Psoas muscle (tissue), 8 donors: ENCODE measurements around the gene COL4A2. TPM values are rescaled to one million over a fixed set of nuclear protein-coding genes. Genes with fewer than 3 reads are reported as not detected.

Experiments used
- ATAC-seq, 4 donors: fragments of 200-7000 bp; cut with Tn5 transposase; one replicate each; pipeline ENCODE4 v1.9.1; 2020; ENCODE audit warnings: moderate library complexity in 3 of 4, mild to moderate bottlenecking in 2 of 4
- DNase-seq, 2 donors: peaks; one replicate each; pipeline ENCODE4 v3.0.0-alpha.2; 2020
- H3K27ac ChIP-seq: fragments of 200-600 bp; one replicate; pipeline ENCODE4 v1.8.0; 2022
- H3K27me3 ChIP-seq, 3 donors: fragments of 200-600 bp in 1 of 3; one replicate each; pipeline versions ENCODE4 v1.6.1 to v1.8.0; 2013 to 2022; ENCODE audit warnings: low read length in 2 of 3, mild to moderate bottlenecking in 2 of 3, moderate library complexity in 1 of 3; ENCODE audit not compliant: insufficient read depth in 3 of 3
- H3K36me3 ChIP-seq, 2 donors: fragments of 200-600 bp in 1 of 2; one replicate each; pipeline versions ENCODE4 v1.6.1 to v1.8.0; 2013 to 2022; ENCODE audit warnings: low read depth in 1 of 2, mild to moderate bottlenecking in 1 of 2, moderate library complexity in 1 of 2; ENCODE audit not compliant: insufficient read depth in 1 of 2
- H3K4me1 ChIP-seq: fragments of 200-600 bp; one replicate; pipeline ENCODE4 v1.8.0; 2022
- H3K4me3 ChIP-seq: fragments of 200-600 bp; one replicate; pipeline ENCODE4 v1.8.0; 2022; ENCODE audit warnings: mild to moderate bottlenecking
- H3K9me3 ChIP-seq: fragments of 200-600 bp; one replicate; pipeline ENCODE4 v1.8.0; 2022
- WGBS, 3 donors: extraction: QIAGEN DNeasy Blood & Tissue Kit; methylation state at CpG; one replicate each; pipeline versions ENCODE4 v1.1.6 to v1.1.7; 2013; 5-methylcytosine and 5-hydroxymethylcytosine counted together
- intact Hi-C, 2 donors: fragments of 100-400 bp; cut with DNase I; formaldehyde crosslinking; loops; one replicate each; pipeline versions ENCODE4 v1.11.0 to v1.14.2; 2022
- polyA plus RNA-seq, 3 donors: library from polyadenylated mRNA; stranded (reverse); fragments of 200-250 nt; gene quantifications; one replicate each; pipeline ENCODE4 v1.2.3, GENCODE V29; 2013
- total RNA-seq, 4 donors: library from RNA; stranded (reverse); fragmentation: NEBNext Ultra II Directional in 2 of 4; extraction: Animal tissue kit (Norgen Biotek cat#: 25700) in 2 of 4; gene quantifications; one replicate each; pipeline versions ENCODE4 v1.2.1 to v1.2.4, GENCODE V29; 2021 to 2023
- TF ChIP-seq, protein P1 (sequence below): fragments of 200-600 bp; IDR thresholded peaks from one replicate; pipeline ENCODE4 v1.8.0; 2022; ENCODE audit warnings: antibody characterized with exemption
- donor health status: healthy with polysubstance abuse.
- donor health status: DM: no; HTN: no; CAD: no; lungs with moderate emphysema.
- donor health status: Bipolar disorder and iron deficiency.
- donor health status: healthy.
- donor health status: DM: yes; HTN: yes; CAD: no.
- donor health status: DM: no; HTN: no; CAD: no.
- donor health status: DM: no; HTN: no; CAD: no.
- donor health status: DM: yes; HTN: yes; CAD: no.

The COL4A2 gene
- total and polyA plus RNA-seq, 7 donors, result 25.8 to 84.5 (median 57.8) TPM

DNA sequence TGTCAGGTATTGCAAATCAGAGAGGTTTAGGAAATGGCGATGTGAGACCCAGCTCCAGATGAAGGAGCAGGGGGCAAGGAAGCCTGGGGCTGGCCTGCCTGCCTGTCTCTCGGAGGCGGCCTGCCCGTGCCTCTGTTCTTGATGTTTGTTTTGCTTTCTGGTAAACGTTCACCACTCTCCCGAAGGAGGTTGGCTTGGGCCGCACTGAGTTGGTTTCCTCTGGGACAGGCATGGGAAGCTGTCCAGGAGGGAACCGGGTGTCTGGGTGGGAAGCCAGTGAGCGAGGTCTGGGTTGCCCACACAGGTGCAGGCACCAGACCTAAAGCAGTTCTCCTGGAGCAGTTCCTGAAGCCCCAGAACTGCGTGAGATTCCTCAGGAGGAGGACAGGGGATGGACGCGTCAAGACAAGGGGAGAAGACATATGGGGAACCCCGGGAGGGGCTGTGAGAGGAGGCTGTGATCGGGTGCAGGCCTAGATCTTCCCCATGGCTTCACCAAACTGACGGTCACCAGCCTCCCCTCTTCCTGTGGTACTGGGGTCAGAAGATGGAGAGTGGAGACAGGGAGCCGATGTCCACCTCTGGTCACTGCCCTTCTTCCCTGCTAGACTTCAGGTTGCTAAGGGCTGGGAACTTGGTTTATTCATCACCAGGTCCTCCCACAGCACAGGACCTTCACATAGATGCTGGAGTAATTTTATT lies 15.2 kb downstream of the COL4A2 start:
- TF ChIP-seq, protein P1, sequence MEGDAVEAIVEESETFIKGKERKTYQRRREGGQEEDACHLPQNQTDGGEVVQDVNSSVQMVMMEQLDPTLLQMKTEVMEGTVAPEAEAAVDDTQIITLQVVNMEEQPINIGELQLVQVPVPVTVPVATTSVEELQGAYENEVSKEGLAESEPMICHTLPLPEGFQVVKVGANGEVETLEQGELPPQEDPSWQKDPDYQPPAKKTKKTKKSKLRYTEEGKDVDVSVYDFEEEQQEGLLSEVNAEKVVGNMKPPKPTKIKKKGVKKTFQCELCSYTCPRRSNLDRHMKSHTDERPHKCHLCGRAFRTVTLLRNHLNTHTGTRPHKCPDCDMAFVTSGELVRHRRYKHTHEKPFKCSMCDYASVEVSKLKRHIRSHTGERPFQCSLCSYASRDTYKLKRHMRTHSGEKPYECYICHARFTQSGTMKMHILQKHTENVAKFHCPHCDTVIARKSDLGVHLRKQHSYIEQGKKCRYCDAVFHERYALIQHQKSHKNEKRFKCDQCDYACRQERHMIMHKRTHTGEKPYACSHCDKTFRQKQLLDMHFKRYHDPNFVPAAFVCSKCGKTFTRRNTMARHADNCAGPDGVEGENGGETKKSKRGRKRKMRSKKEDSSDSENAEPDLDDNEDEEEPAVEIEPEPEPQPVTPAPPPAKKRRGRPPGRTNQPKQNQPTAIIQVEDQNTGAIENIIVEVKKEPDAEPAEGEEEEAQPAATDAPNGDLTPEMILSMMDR, result no peak
- H3K27ac ChIP-seq, result peak overlapping the region; percentile 12
- no peaks in the 10 kb centered on the region for H3K9me3 ChIP-seq
- no peak for ATAC-seq
- H3K36me3 ChIP-seq, result no peaks in the 10 kb centered on the region
- no peak for DNase-seq
- 56 to 65% (median 60%) methylated on average over 16 of the region's 16 CpGs for WGBS, 3 donors
- peaks cover 0 to 19% (median 2%) of the 10 kb centered on the region in 3 donors for H3K27me3 ChIP-seq
- intact Hi-C loops, result no loop called here
- peaks cover 4% of the 10 kb centered on the region for H3K4me1 ChIP-seq
- no peak overlapping the region for H3K4me3 ChIP-seq

- Histone ChIP-seq H3K4me1 (peaks cover 4% of the 10 kb centered on the region), H3K27me3 (peaks cover 0 to 19% (median 2%) of the 10 kb centered on the region in 3 donors), H3K36me3 (no peaks in the 10 kb centered on the region), H3K4me3 (no peak overlapping the region), H3K27ac (peak overlapping the region; percentile 12), H3K9me3 (no peaks in the 10 kb centered on the region)
- DNase-seq (no peak), ATAC-seq (no peak)
- TF ChIP-seq, protein P1, result no peak
- intact Hi-C loops, result no loop called here
- WGBS, 3 donors, result 48 to 81% (median 48%) methylated on average over 7 of the region's 7 CpGs
These were observed 15.7 kb downstream of the COL4A2 start for GRCh38 chr13:110322828-110323171.

- Histone ChIP-seq H3K4me1 (peaks cover 4% of the 10 kb centered on the region), H3K27ac (no peak overlapping the region), H3K27me3 (peaks cover 0 to 20% (median 2%) of the 10 kb centered on the region in 3 donors), H3K4me3 (no peak overlapping the region), H3K36me3 (no peaks in the 10 kb centered on the region), H3K9me3 (no peaks in the 10 kb centered on the region)
- WGBS, 3 donors, result 33 to 50% (median 36%) methylated on average over 8 of the region's 8 CpGs
- DNase-seq (no peak), ATAC-seq (peak in 1 of 4 donors; percentile 14)
- TF ChIP-seq, protein P1, result no peak
- intact Hi-C loops, result no loop called here
These were observed 16.2 kb downstream of the COL4A2 start for GRCh38 chr13:110323172-110323891.

- intact Hi-C loops, result no loop called here
- WGBS, 3 donors, result 47 to 55% (median 50%) methylated on average over 10 of the region's 10 CpGs
- Histone ChIP-seq H3K4me1 (peaks cover 5% of the 10 kb centered on the region), H3K27me3 (peaks cover 0 to 29% (median 2%) of the 10 kb centered on the region in 3 donors), H3K36me3 (no peaks in the 10 kb centered on the region), H3K9me3 (no peaks in the 10 kb centered on the region), H3K4me3 (no peak overlapping the region), H3K27ac (no peak overlapping the region)
- ATAC-seq (no peak), DNase-seq (no peak)
- TF ChIP-seq, protein P1, result no peak
These were observed 17.1 kb downstream of the COL4A2 start for GRCh38 chr13:110324026-110324749.
